Skeletal muscle satellite cell (primary cell): ENCODE data around the gene KRT78.

ENCODE experiments used
- H3K27me3 ChIP-seq: 2 replicates; pipeline ENCODE4 v1.7.0; 2013; ENCODE audit warnings: low read length; ENCODE audit not compliant: control insufficient read depth, insufficient read depth
- H3K36me3 ChIP-seq: 2 replicates; pipeline ENCODE4 v1.7.0; 2013; ENCODE audit warnings: mild to moderate bottlenecking, control low read depth, low read length; ENCODE audit not compliant: insufficient read depth
- H3K4me1 ChIP-seq: 2 replicates; pipeline ENCODE4 v1.7.0; 2013; ENCODE audit warnings: low read length; ENCODE audit not compliant: control insufficient read depth, insufficient read depth
- H3K4me2 ChIP-seq: 2 replicates; pipeline ENCODE4 v1.7.0; 2013; ENCODE audit warnings: mild to moderate bottlenecking, low read length
- H3K4me3 ChIP-seq: 2 replicates; pipeline ENCODE4 v1.7.0; 2013; ENCODE audit warnings: low read length
- H3K9ac ChIP-seq: 2 replicates; pipeline ENCODE4 v1.7.0; 2013; ENCODE audit warnings: mild to moderate bottlenecking, low read depth, low read length, moderate library complexity
- H3K9me3 ChIP-seq: replicated peaks from 2 replicates; pipeline ENCODE4 v1.7.0; 2013; ENCODE audit warnings: mild to moderate bottlenecking, control low read depth, low read length

KRT78 gene

DNA sequence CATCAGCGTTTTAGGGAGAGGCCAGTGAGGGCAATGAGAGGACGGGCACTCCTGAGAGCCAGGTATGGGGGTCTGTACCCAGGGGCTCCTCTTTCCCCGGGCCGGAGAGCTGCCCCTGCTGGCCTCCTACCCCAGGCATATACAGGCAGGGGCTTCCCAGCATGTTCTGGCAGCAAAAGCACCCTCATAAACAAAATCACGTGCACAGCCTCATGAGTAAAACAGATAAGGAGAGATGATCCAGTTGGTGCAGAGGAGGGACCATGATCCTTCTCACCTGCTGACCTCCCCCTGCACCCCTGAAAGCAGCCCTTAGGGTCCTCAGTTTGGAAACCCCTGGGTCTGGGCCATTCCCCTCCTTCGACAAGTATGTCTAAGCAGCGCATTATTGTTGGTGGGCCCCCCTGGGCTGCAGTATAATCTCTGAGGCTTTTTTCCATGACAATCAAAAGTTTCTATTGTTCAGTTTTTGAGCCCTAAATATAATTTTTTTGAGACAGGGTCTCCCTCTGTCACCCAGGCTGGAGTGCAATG is 29.8 kb downstream of the KRT78 start:
- Histone ChIP-seq H3K9ac (no peak overlapping the region), H3K27me3 (peaks cover 67% of the 10 kb centered on the region), H3K9me3 (no peaks in the 10 kb centered on the region), H3K36me3 (no peaks in the 10 kb centered on the region), H3K4me2 (no peak overlapping the region), H3K4me3 (no peak overlapping the region), H3K4me1 (no peaks in the 10 kb centered on the region)

DNA sequence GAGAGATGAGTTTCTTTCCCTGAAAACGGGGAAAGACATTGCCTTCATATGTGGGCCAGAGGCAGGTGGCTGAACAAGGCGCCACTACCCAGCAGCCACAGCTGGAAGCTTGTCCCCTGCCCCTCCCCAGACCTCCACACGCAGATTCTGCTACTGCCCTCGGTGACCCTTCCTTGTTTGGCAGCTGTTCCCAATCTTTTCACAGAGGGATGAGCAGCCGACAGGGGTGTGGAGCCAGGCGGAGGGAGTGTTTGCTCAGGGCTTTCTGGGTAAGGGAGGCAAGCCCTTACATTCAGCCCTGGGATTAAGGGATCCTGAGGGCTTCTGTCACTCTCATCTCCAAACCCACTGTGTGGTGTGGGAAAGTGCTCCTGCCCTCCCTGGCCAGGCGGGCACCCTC is 30.4 kb downstream of the KRT78 start:
- Histone ChIP-seq H3K27me3 (peaks cover 61% of the 10 kb centered on the region), H3K36me3 (no peaks in the 10 kb centered on the region), H3K4me3 (no peak overlapping the region), H3K4me2 (no peak overlapping the region), H3K4me1 (no peaks in the 10 kb centered on the region), H3K9me3 (no peaks in the 10 kb centered on the region), H3K9ac (no peak overlapping the region)

DNA sequence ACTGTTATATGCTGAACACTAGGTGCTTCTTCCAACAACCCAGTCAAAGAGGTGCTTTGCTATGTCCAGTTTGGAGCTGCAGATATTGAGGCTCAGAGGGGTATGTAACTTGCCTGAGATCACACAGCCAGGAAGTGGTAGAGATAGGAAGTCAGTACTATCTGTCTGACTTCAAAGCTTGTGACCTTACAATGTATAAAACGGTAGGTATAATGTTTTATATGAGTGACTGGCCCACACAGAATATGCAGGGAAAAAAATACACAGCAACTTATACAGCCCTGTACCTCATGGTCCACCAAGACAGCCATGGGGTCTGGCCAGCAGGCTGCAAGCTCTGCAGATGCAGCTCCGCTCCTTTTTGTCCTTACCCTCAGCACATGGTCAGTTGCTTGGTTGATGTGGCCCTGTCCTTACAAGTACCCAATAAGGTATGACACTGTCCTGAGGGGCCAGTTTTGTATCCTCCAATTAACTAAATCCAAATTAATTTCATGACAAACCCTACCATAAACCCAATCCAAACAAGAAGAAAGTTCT is 31.0 kb downstream of the KRT78 start:
- H3K4me2 ChIP-seq, result no peak overlapping the region
- no peak overlapping the region for H3K9ac ChIP-seq
- H3K27me3 ChIP-seq, result peaks cover 61% of the 10 kb centered on the region
- no peaks in the 10 kb centered on the region for H3K4me1 ChIP-seq
- no peaks in the 10 kb centered on the region for H3K36me3 ChIP-seq
- no peaks in the 10 kb centered on the region for H3K9me3 ChIP-seq
- no peak overlapping the region for H3K4me3 ChIP-seq

DNA sequence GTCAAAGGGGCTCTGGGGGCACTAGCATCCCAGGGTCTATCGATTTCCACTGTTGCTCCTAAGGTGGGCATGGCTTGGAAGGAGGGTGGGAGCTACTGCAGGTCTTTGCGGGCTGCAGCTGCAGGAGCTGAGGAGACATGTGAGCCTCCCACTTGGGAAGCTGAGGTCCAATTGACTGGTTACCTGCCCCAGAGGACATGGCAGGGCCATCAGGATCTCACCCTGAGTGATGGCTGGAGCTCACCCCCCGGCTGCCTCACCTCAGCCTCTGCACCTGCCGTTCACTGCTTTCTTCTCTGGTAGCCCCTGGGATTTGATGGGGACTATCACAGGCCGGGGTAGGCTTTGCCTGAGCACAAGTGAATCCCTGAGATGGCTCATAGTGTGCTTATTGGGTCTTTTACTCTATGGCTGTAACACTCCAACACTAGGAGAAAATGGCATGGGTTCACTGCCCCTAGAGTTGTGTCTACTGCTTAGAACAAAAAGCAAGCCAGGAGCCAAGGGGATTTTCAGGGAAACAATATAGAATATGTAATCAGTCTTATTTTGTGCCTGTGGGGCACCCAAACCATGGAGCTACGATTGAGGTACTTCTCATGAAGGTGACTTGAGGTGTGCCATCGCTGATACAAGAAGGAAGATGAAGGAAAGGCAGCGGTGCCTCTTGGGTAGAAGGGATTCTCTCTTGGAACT is 31.6 kb downstream of the KRT78 start:
- no peaks in the 10 kb centered on the region for H3K36me3 ChIP-seq
- H3K9me3 ChIP-seq, result no peaks in the 10 kb centered on the region

DNA sequence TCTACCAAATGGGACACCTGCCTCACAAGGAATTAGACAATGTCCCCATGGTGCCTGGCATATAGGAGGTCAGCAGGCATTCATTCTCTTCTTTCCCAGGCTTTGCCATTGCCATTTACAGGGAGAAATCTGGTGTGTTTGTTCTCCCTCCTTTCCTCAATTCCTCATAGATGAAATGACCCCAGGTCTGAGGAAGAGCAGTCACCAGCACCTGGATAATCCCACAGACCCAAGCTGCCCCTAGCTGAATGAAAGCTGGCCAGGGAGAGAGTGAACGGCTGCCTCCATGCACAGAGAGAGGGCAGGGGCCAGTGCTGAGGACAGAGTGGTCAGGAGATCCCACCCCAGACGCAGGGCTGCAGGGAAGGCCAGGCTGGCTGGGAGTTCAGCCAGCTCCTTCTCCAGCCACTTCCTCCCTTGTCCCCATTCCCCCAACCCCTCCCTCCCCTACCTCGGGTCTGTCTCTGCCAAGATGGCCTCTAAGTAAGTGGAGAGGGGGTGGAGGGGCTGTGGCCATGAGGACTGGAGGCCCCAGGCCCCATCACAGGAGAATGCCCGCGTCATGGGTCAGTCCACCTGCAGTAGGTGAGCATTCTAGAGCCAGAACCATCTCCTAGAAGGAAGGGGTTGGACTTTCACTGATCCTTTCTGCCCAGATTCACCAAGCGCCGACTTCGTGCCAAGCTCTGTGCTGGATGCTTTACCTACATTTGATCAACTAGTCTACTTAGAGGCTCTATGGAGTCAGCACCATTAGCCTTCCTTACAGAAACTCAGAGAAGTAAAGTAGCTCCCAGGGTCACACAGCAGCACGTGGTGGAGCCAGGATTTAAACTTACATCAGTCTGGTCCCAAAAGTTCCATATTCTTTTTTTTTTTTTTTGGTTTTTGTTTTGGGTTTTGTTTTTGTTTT is 32.9 kb downstream of the KRT78 start:
- Histone ChIP-seq H3K9ac (no peak overlapping the region), H3K4me2 (no peak overlapping the region), H3K4me1 (no peaks in the 10 kb centered on the region), H3K36me3 (no peaks in the 10 kb centered on the region), H3K9me3 (no peaks in the 10 kb centered on the region), H3K4me3 (no peak overlapping the region), H3K27me3 (peaks cover 61% of the 10 kb centered on the region)

More for the DNA sequence above, 31.6 kb downstream of the KRT78 start:
- Histone ChIP-seq H3K27me3 (peaks cover 61% of the 10 kb centered on the region), H3K4me2 (no peak overlapping the region), H3K4me1 (no peaks in the 10 kb centered on the region), H3K4me3 (no peak overlapping the region), H3K9ac (no peak overlapping the region)

DNA sequence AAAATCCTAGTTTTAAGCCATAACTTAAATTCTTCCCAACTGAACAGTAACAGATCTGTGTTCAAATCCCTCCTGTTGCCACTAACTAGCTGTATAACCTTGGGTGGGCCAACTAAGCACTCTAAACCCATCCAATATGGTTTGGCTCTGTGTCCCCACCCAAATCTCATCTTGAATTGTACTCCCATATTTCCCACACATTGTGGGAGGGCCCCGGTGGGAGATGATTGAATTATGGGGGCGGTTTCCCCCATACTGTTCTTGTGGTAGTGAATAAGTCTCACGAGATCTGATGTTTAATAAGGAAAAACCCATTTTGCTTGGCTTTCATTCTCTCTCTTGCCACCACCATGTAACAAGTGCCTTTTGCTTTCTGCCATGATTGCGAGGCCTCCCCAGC is 33.6 kb downstream of the KRT78 start:
- peaks cover 58% of the 10 kb centered on the region for H3K27me3 ChIP-seq
- H3K4me2 ChIP-seq, result no peak overlapping the region
- H3K36me3 ChIP-seq, result no peaks in the 10 kb centered on the region
- H3K9me3 ChIP-seq, result no peaks in the 10 kb centered on the region
- no peaks in the 10 kb centered on the region for H3K4me1 ChIP-seq
- H3K4me3 ChIP-seq, result no peak overlapping the region
- no peak overlapping the region for H3K9ac ChIP-seq

DNA sequence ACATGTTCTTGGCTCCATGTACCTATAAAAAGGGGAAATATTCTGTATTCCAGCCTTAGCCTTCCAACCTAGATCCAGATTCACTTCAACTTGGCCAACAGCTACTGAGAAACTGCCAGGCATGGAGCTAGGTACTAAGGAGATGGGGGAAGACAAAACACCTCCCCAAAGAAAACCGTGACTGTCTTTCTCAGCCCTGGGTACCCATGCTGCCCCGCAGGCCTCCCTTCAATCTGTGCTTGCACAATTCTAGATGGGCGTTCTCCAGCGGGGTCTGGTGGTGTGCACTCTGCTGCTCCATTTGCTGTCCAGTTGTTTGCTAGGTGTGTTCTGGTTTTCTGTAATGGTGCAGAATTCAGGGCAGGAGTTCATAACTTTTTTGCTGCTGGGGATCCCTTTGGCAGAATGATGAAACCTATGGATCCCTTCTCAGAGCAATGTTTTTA is 34.1 kb downstream of the KRT78 start:
- Histone ChIP-seq H3K4me2 (no peak overlapping the region), H3K4me1 (no peaks in the 10 kb centered on the region), H3K27me3 (peaks cover 58% of the 10 kb centered on the region), H3K36me3 (no peaks in the 10 kb centered on the region), H3K9ac (no peak overlapping the region), H3K4me3 (no peak overlapping the region), H3K9me3 (no peaks in the 10 kb centered on the region)

DNA sequence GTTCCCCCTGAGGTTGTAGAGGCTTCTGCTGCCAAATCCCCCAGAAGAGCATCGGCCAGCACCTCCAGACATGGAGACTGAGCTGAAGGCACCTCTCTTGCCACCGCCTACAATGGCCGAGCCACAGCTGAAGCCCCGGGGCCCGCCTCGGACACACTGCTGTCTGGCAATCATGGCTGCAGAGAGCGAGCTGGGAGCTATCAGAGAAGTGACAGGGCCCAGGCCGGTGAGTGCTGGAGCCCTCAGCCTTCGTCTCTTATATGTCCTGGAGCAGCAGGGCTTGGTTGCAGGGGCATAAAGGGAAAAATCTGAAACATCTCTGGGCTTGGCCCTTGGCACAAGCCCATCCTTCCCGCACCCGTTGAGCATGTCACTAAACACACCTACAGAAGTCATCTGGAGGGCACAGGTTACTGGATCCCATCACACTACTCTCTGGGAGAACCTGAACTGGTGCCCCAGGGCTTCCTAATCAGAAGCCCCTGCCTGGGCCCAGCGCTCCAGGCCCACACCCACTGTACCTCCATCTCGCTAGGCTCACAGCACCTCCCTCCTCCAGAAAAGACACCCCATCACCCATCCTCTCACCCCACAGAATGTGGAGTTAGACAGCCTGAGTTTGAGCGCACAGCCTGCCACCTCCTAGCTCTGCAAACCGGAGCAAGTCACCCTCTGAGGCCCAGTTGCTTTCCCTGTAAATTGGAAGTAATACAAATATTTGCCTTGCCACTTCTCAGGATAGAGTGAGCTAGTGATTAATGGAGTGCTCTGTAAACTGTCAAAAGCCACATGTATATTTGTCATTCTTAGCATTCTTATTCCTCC is 34.7 kb downstream of the KRT78 start, which contains the start of gene KRT4:
Gene KRT4 (minus strand): TSS at position 232 of the 825 bp plus-strand sequence. CDS start 58 bp downstream, at position 174.
- Histone ChIP-seq H3K9ac (no peak within 1 kb of the TSS), H3K9me3 (no peaks in the 10 kb centered on the region), H3K4me2 (no peak within 1 kb of the TSS), H3K4me1 (no peaks in the 10 kb centered on the region), H3K4me3 (no peak within 1 kb of the TSS), H3K36me3 (no peaks in the 10 kb centered on the region), H3K27me3 (peaks cover 64% of the 10 kb centered on the region)

DNA sequence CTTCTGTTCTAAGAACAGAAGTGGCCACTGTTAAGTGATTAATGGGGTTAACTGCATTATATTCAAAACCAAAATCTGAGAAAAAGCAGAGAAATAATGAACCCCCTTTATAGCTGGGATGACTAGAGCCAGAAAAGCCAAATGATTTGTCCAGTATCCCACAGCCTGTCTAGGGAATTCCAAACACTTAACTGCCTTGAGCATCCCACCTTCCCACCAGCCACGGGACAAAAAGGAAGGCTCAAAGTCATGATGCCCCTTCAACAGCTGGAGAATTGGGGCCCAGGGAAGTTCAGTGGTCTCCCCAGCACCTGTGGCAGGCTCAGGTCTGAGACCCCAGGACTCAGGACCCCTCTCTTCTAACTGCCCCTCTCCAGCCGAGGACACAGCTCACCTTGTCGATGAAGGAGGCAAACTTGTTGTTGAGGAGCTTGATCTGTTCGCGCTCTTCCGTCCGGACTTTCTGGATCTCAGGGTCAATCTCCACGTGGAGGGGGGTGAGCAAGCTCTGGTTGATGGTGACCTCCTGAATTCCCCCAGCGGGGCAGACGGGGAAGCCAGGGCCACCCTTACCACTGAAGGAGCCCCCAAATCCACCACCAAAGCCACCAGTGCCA is 35.5 kb downstream of the KRT78 start:
- H3K9ac ChIP-seq, result no peak overlapping the region
- no peak overlapping the region for H3K4me3 ChIP-seq
- no peak overlapping the region for H3K4me2 ChIP-seq
- H3K4me1 ChIP-seq, result no peaks in the 10 kb centered on the region
- no peaks in the 10 kb centered on the region for H3K9me3 ChIP-seq
- no peaks in the 10 kb centered on the region for H3K36me3 ChIP-seq
- H3K27me3 ChIP-seq, result peaks cover 64% of the 10 kb centered on the region

DNA sequence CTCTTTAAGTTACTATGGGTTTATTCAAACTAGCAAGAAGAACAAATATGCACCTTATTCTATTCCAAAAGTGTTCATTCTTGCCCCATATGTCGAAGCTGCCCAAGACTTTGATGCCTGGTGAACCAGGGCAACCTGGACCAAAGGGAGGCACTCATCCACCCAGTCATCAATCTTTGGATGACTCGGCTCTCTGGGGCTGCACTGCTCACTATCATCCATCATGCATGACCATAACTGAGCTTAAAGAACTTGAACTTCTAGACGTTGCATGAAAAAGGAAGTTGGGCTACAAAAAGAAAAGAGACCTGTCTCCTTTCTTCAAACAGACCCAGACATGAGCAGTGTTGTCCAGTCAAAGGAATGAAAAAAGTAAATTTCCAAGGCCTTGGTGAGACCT is 36.0 kb downstream of the KRT78 start:
- no peaks in the 10 kb centered on the region for H3K36me3 ChIP-seq

More for the DNA sequence above, 36.0 kb downstream of the KRT78 start:
- H3K4me3 ChIP-seq, result no peak overlapping the region
- H3K4me2 ChIP-seq, result no peak overlapping the region
- no peak overlapping the region for H3K9ac ChIP-seq
- H3K9me3 ChIP-seq, result no peaks in the 10 kb centered on the region
- no peaks in the 10 kb centered on the region for H3K4me1 ChIP-seq
- H3K27me3 ChIP-seq, result peaks cover 64% of the 10 kb centered on the region
